ENCODE data around the gene SELENOK.

GRCh38 chr3:53891497-53892285 lies at the start of gene SELENOK:
- TF ChIP-seq CTCF (conservative IDR thresholded peaks at IDR 0.05; ENCODE audit: low read depth, low read length) (no peak), SMC3 (IDR thresholded peaks at IDR 0.05; ENCODE audit: low read depth, low read length) (no peak), BHLHE40 (IDR thresholded peaks at IDR 0.05; ENCODE audit: low read depth, low read length) (no peak), POLR2A (IDR thresholded peaks at IDR 0.05; ENCODE audit: low read depth, low read length) (peak; percentile 99), USF2 (IDR thresholded peaks at IDR 0.05; ENCODE audit: low read depth, low read length) (no peak), MXI1 (IDR thresholded peaks at IDR 0.05; ENCODE audit: borderline replicate concordance, low read depth, low read length) (no peak; the same call in 1 of the 2 replicates), CEBPB (IDR thresholded peaks at IDR 0.05; ENCODE audit: low read depth, low read length) (no peak)

All from IMR-90 (cell line).